GM19467 (cell line): Measurements from ENCODE around the gene GATAD2B.
A peak's percentile ranks its signal among the peaks of the same experiment; 100 is the strongest.
"Not testable (repeated sequence)": the region's sequence is repeated elsewhere in the genome, so short reads cannot be mapped to it uniquely, and the experiment has no call there.

Experiments
- ATAC-seq: cut with Tn5 transposase; IDR thresholded peaks from one replicate; pipeline ENCODE4 v1.9.1; 2021; ENCODE audit warnings: mild to moderate bottlenecking, moderate library complexity; ENCODE audit not compliant: unreplicated experiment

The GATAD2B gene

GRCh38 chr1:153844349-153844748, 78.4 kb downstream of the GATAD2B start:
- not testable (repeated sequence) for ATAC-seq

GRCh38 chr1:153842006-153842471, 80.7 kb downstream of the GATAD2B start:
- no peak for ATAC-seq

DNA sequence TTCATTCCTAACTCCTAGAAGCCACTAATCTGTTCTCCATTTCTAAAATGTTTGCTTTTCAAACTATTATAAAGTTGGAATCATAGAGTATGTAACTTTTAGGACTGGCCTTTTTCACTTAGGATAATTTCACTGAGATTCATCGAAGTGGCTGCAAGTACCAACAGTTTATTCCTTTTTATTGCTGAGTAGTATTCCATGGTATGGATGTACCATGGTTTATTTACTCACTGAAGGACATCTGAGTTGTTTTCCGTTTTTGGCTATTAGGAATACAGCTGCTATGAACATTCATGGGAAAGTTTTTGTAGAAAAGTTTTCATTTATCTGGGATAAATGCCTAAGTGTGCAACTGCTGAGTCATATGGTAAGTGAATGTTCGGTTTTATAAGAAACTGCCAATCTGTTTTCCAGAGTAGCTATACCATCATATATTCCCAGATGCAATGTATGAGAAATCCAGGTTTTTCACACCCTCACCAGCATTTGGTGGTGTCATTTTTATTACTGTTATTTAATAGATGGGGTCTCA, 81.2 kb downstream of the GATAD2B start:
- no peak for ATAC-seq

DNA sequence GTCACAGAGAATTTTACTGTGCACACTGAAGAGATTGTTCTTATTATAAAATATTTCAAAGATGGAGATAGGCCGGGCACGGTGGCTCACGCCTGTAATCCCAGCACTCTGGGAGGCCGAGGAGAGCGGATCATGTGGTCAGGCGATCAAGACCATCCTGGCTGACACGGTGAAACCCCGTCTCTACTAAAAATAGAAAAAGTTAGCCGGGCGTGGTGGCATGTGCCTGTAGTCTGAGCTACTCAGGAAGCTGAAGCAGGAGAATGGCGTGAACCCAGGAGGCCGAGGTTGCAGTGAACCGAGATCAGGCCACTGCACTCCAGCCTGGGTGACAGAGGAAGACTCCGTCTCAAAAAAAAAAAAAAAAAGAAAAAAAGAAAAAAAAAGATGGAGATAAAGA, 82.0 kb downstream of the GATAD2B start:
- not testable (repeated sequence) for ATAC-seq

GRCh38 chr1:153833968-153834367, 88.8 kb downstream of the GATAD2B start:
- not testable (repeated sequence) for ATAC-seq

DNA sequence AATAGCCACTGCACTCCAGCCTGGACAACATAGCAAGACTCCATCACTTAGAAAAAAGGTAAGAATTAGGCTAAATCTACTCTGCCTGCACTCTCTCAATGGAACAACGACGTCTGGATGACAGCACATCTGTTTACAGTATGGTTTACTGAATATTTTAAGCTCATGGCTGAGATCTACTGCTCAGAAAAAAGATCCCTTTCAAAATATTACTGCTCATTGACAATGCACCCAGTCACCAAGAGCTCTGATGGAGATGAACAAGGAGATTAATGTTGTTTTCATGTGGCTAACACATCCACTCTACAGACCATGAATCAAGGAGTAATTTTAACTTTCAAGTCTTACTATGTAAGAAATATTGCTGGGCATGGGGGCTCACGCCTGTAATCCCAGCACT, 89.6 kb downstream of the GATAD2B start:
- ATAC-seq, result no peak

DNA sequence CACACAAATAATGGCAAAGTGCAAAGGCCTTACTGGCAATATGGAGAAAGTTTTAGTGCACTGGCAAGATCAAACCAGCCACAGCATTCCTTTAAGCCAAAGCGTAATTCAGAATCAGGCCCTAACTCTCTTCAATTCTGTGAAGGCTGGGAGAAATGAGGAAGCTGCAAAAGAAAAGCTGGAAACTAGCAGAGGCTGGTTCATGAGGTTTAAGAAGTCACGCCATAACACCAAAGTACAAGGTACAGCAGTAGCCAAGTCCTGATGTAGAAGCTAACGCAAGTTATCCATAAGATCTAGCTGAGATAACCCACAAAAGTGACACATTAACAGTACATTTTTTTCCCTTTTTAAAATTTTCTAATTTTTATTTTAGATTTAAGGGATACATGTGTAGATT, 90.5 kb downstream of the GATAD2B start:
- ATAC-seq, result no peak

DNA sequence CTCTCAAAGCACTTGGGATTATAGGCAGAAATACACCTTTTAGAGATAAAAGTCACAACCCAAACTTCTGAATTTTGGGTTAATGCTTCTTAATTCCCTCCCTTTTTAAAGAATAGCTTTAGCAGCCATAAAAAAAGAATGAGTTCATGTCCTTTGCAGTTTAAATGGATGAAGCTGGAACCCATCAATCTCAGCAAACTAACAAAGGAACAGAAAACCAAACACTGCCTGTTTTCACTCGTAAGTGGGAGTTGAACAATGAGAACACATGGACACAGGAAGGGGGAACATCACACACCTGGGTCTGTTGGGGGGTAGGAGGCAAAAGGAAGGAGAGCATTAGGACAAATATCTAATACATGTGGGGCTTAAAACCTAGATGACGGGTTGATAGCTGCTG, 91.7 kb downstream of the GATAD2B start:
- ATAC-seq, result no peak

- ATAC-seq, result no peak
Measured at GRCh38 chr1:153827168-153827964, 95.4 kb downstream of the GATAD2B start.

DNA sequence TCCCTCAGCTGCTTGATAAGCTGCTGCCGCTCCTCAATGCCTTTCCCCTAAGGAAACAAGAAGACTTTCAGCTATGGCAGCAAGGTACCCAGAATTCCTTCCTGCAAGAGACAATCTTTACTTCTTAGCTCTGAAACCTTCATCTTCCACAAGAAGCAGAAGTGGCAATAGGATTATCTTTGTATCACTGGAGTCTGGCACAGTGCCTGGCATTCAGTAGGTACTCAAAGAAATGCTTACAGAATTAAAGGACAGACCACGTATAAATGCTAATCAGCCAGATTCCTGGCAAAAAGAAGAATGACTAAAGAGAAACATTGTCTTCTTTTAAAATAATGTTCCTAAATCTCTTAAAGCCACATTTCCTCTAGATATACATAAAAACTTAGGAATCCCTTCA, 103.9 kb downstream of the GATAD2B start:
- ATAC-seq, result no peak

- ATAC-seq, result no peak
Measured at GRCh38 chr1:153816283-153816889, 106.4 kb downstream of the GATAD2B start.

- no peak for ATAC-seq
Measured at GRCh38 chr1:153805886-153806719, 116.7 kb downstream of the GATAD2B start.

DNA sequence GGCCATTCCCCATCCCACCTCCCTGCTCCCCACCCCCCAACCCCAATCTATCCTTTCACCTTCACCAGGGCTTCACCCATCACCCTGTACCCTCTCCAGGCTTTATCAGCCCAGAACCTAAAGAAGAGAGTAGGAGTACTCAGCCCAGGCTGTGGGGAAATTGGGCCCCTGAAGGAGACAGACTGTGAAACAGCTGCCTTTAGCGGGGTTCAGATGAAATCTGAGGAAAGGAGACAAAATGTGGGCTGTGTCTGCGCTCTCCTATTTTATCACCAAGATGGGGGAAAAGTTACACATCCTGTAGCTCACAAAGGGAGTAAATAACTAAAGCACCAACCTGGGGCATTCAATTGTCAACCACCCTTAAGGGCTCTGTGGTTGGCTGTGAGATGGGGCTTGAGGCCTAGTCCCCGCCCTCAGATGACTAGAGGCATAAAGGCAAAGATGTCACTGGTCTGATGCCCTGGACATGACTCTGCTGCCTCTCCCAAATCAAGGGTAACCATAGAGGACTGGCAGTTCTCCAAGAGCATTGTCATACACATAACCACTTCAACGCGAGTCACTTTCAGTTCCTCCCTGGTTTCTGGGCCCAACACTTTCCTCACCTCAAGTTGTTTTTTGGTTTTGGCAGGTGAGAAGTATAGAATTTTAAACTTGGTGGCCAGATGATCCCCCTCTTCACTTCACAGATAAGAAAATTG, 117.6 kb downstream of the GATAD2B start:
- peak; percentile 90 for ATAC-seq

DNA sequence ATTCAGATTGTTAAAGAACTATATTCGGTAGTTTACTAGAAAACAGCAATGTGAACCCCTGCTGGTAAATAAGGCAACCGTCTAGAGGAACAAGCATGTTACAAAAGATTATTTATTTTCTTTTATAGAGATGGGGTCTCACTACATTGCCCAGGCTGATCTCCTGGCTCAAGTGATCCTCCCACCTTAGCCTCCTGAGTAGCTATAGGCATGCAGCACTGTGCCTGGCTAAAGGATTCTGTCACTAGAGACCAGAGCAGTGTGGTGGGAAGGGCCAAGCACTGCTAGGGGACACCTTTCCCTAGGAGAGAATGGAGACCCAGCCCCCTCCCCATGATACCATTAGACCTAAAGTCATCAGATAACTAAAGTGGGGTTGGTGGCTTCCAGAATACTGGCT, 118.7 kb downstream of the GATAD2B start:
- ATAC-seq, result no peak

DNA sequence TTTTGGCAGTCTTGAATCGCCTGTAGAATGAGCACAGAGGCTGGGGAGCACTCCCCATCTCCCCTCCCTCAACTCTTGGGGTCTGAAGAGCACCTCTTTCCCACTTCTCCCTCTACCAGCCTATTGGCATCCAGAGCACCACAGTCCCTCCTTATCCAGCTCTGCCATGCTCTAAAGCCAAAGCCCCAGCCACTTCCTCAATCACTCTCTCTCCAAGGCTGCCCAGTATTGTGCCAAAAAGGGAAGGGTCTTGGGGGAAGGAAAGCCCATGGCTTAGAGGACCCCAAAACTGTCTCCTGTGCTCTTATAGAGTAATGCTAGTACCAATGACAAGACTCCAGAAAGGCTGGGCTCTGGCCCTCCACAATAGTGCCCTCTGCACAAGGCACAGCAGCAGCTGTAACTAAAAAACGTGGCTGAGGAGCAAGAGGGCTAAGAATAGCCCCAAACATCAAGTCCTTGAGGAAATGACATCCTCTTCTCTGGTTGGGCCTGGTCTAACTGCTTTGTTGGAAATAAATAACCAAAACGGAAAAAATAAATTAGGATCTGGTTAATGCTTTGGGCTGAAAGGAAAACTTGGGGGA, 119.2 kb downstream of the GATAD2B start:
- ATAC-seq, result no peak

GRCh38 chr1:153801786-153802697, 120.7 kb downstream of the GATAD2B start:
- ATAC-seq, result no peak

GRCh38 chr1:153801028-153801625, 121.6 kb downstream of the GATAD2B start:
- no peak for ATAC-seq

DNA sequence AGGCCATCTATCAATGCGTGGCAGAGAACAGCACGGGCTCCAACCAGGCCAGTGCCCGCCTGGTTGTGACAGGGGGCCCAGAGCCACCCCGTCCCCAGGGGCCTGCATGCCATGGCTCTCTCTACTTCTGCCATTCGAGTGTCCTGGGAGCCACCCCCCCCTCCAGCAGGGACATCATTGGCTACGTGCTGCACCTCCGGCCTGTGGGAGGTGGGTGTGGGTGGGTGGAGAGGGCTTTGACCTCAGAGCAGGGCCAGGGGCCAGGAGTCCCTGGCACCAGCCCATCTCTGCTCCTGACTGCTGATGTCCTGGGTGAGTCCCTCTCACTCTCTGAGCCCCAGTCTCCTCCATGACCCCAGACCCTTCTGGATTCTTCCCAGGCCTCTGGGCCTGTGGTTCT, 122.3 kb downstream of the GATAD2B start:
- ATAC-seq, result no peak
